Parathyroid adenoma (tissue), 2 donors: ENCODE data around the gene SRSF11.

Source experiments
- H2AFZ ChIP-seq: fragments of 300-600 bp; sonication (generic); one replicate; pipeline ENCODE4 v1.7.0; 2017; ENCODE audit warnings: antibody characterized with exemption, mild to moderate bottlenecking
- H3K27ac ChIP-seq: fragments of 300-600 bp; sonication (generic); one replicate; pipeline ENCODE4 v1.7.0; 2017
- H3K27me3 ChIP-seq: fragments of 300-600 bp; sonication (generic); one replicate; pipeline ENCODE4 v1.7.0; 2017; ENCODE audit warnings: low read length; ENCODE audit not compliant: control insufficient read depth, insufficient read depth
- H3K36me3 ChIP-seq: fragments of 300-600 bp; sonication (generic); one replicate; pipeline ENCODE4 v1.7.0; 2017; ENCODE audit warnings: low read length; ENCODE audit not compliant: control insufficient read depth, insufficient read depth
- H3K4me1 ChIP-seq: fragments of 300-600 bp; sonication (generic); one replicate; pipeline ENCODE4 v1.7.0; 2017; ENCODE audit warnings: control low read depth
- H3K4me2 ChIP-seq: fragments of 300-600 bp; sonication (generic); one replicate; pipeline ENCODE4 v1.7.0; 2017; ENCODE audit warnings: low read length
- H3K4me3 ChIP-seq: fragments of 300-600 bp; sonication (generic); one replicate; pipeline ENCODE4 v1.7.0; 2017; ENCODE audit warnings: low read depth, low read length
- H3K79me2 ChIP-seq: fragments of 300-600 bp; sonication (generic); one replicate; pipeline ENCODE4 v1.7.0; 2017; ENCODE audit warnings: control low read depth
- H3K9ac ChIP-seq: fragments of 300-600 bp; sonication (generic); one replicate; pipeline ENCODE4 v1.7.0; 2017; ENCODE audit warnings: mild to moderate bottlenecking
- H3K9me3 ChIP-seq: fragments of 300-600 bp; sonication (generic); one replicate; pipeline ENCODE4 v1.7.0; 2017; ENCODE audit warnings: low read length; ENCODE audit not compliant: control insufficient read depth
- CTCF ChIP-seq: fragments of 300-600 bp; sonication (generic); IDR thresholded peaks from one replicate; pipeline ENCODE4 v1.7.0; 2017; ENCODE audit warnings: antibody characterized with exemption, mild to moderate bottlenecking
- donor health status: primary hyperparathyroidism.

The SRSF11 gene

GRCh38 chr1:70207492-70207891 is 13.7 kb upstream of the SRSF11 start:
- H2AFZ ChIP-seq, result no peak overlapping the region
- H3K27me3 ChIP-seq, result no peaks in the 10 kb centered on the region
- TF ChIP-seq CTCF, result no peak
- H3K36me3 ChIP-seq, result no peaks in the 10 kb centered on the region
- H3K27ac ChIP-seq, result no peak overlapping the region
- no peaks in the 10 kb centered on the region for H3K9me3 ChIP-seq
- peaks cover 24% of the 10 kb centered on the region for H3K79me2 ChIP-seq
- no peaks in the 10 kb centered on the region for H3K4me1 ChIP-seq
- H3K9ac ChIP-seq, result no peak overlapping the region
- H3K4me2 ChIP-seq, result no peak overlapping the region
- H3K4me3 ChIP-seq, result no peak overlapping the region

- no peaks in the 10 kb centered on the region for H3K4me1 ChIP-seq
- no peaks in the 10 kb centered on the region for H3K27me3 ChIP-seq
- no peak for TF ChIP-seq CTCF
- no peak overlapping the region for H3K4me2 ChIP-seq
- H3K9me3 ChIP-seq, result no peaks in the 10 kb centered on the region
- H3K79me2 ChIP-seq, result peaks cover 24% of the 10 kb centered on the region
- no peak overlapping the region for H3K27ac ChIP-seq
- no peaks in the 10 kb centered on the region for H3K36me3 ChIP-seq
- no peak overlapping the region for H3K4me3 ChIP-seq
- no peak overlapping the region for H3K9ac ChIP-seq
- H2AFZ ChIP-seq, result no peak overlapping the region
Observed at GRCh38 chr1:70208292-70208691, 12.9 kb upstream of the SRSF11 start.

DNA sequence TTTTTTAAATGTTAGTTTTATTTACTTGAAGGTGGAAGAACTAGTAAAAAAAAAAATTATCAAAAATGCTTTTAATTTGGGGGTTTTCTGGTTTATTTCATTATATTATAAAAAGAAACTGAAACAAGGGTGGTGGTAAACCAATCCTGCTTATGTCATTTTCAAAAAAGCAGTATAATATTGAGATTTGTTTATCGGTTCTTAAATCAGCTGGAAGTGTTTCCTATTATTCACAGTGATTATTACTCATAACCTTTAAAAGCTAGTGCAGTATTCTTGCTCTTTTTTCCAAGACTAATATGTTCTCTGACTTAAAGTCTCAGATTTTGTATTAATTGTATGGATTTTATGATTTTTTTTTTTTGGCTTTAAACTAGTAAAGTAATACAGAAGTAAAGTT is 10.4 kb upstream of the SRSF11 start:
- Histone ChIP-seq H3K36me3 (no peaks in the 10 kb centered on the region), H2AFZ (no peak overlapping the region), H3K9ac (no peak overlapping the region), H3K27me3 (no peaks in the 10 kb centered on the region), H3K4me1 (no peaks in the 10 kb centered on the region), H3K9me3 (no peaks in the 10 kb centered on the region), H3K27ac (no peak overlapping the region), H3K79me2 (peaks cover 21% of the 10 kb centered on the region), H3K4me3 (no peak overlapping the region), H3K4me2 (no peak overlapping the region)
- TF ChIP-seq CTCF, result no peak

DNA sequence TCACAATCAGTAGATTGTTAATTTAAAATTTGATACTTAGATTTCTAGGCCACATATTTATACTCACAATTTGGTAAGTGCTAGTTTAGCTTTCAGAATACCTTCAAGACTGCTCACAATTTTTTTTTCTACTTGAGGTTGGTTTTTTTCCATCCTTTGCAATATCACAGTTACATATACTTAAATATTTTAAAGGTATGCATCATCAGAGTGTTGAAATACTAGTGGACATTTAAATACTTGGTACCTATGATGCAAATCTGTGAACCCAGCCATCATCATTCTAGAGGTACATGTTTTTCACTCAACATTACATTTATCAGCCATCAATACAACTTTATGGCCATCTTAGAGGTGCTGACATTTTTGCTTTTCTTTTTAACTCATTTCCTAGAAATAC is 9.6 kb upstream of the SRSF11 start:
- H3K27ac ChIP-seq, result no peak overlapping the region
- no peaks in the 10 kb centered on the region for H3K27me3 ChIP-seq
- TF ChIP-seq CTCF, result no peak
- peaks cover 26% of the 10 kb centered on the region for H3K79me2 ChIP-seq
- H3K9ac ChIP-seq, result no peak overlapping the region
- no peak overlapping the region for H3K4me3 ChIP-seq
- H2AFZ ChIP-seq, result no peak overlapping the region
- H3K4me1 ChIP-seq, result no peaks in the 10 kb centered on the region
- no peak overlapping the region for H3K4me2 ChIP-seq
- H3K36me3 ChIP-seq, result no peaks in the 10 kb centered on the region
- H3K9me3 ChIP-seq, result no peaks in the 10 kb centered on the region

DNA sequence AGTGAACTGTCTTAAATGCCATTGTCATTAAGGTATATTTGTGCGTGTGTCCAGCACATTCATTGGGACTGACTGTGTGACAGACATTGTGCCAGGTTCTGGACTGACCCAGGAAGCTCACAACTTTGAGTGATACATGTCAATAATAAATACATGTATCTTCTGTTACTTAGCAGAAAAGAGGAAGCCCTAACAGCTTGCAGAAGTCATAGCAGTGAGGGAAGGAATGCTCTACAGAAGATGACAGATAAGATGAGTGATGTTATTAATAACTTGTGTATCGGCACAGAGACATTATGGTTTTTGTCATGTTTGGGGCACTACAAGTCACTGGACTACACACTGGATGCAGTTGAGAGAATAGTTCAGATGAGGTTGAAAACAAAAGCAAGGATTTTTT is 1.2 kb upstream of the SRSF11 start:
- H3K79me2 ChIP-seq, result peaks cover 25% of the 10 kb centered on the region
- no peak for TF ChIP-seq CTCF
- no peaks in the 10 kb centered on the region for H3K36me3 ChIP-seq
- no peaks in the 10 kb centered on the region for H3K9me3 ChIP-seq
- no peak overlapping the region for H2AFZ ChIP-seq
- H3K4me1 ChIP-seq, result peaks cover 8% of the 10 kb centered on the region
- no peak overlapping the region for H3K4me2 ChIP-seq
- no peak overlapping the region for H3K9ac ChIP-seq
- H3K27ac ChIP-seq, result no peak overlapping the region
- H3K4me3 ChIP-seq, result no peak overlapping the region
- H3K27me3 ChIP-seq, result no peaks in the 10 kb centered on the region
